NCI-H2029 (cell line): ENCODE results near the gene DDX52.
"Not testable (repeated sequence)": the region's sequence is repeated elsewhere in the genome, so short reads cannot be mapped to it uniquely, and the experiment has no call there.

ENCODE experiments used
- DNase-seq: peaks from one replicate; lab custom pipeline; 2025; lab: John Stamatoyannopoulos, UW

Gene DDX52

GRCh38 chr17:37650419-37651003, 7.3 kb upstream of the DDX52 start:
- DNase-seq, result peak; percentile 33

DNA sequence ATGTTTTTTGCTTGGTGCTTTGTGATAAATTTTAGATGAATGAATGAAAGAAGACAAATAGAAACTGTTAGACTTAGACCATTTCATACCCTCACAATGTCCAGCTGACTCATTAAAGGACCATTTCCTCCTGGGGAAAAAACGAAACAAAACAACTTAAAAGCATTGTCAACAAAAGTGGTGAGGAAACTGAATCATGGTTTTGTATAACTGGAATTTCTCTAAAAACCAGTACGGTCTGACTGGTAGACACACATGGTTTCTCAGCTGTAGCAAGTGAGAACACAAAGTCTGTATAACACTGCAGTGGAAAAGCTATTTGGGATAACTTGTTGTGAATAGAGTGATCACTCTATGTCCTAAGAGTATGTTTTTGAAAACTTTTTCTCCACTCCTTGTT, 5.3 kb upstream of the DDX52 start:
- DNase-seq, result no peak

DNA sequence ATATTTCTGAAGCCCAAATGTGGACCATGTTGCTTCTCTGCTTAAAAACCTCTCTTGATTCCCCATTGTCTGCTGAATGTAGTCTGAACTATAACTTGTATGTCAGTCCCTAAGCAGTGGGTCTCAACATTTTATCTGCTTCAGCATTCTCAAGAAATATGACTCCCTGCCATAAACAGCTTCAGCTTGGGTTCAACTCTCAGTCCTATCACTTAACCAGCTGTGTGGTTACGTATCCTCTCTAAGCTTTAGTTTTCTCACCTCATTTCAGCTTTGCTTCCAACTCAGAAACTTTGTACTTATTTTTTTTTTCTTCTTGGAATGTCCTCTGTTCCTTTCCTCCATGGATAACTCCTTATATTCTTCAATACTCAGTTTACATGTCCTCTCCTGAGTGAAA, 4.6 kb upstream of the DDX52 start:
- DNase-seq, result no peak

GRCh38 chr17:37643869-37644268, 623 bp upstream of the DDX52 start:
- DNase-seq, result no peak

DNA sequence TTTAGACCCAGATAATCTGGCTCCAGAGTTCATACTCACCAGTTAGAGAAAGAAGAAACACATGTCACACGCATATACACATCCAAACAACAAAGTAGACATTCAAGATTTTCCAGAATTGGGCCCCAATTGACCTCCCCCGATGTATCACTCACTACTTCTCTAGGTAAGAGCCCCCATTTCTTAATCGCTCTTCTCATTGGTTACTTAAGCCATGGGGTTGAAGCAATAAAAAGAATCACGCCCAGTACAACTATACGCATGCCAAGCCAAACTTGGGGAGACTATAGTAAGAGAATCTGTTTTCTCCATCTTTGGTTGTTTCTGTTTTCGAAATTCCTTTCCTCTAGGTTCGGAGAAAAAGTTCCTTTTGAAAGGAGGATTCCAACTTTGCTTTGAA, 565 bp downstream of the DDX52 start:
- no peak for DNase-seq

DNA sequence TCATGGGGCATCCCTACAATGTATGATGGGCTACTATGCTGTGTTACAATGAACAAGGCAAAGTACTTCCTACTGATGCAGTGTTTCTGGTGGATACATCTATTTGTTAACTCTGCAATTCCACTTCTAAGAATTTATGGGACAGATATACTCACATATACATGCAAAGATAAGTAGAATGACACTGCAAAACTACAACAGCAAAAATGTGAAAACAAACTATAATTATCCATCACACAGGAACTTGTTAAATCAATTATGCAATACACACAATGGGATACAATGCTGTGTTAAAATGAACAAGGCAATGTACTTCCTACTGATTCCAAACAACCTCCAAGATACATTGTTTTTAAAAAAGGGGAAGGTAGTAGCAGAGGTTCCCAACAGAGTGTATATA, 3.2 kb downstream of the DDX52 start:
- DNase-seq, result no peak

DNA sequence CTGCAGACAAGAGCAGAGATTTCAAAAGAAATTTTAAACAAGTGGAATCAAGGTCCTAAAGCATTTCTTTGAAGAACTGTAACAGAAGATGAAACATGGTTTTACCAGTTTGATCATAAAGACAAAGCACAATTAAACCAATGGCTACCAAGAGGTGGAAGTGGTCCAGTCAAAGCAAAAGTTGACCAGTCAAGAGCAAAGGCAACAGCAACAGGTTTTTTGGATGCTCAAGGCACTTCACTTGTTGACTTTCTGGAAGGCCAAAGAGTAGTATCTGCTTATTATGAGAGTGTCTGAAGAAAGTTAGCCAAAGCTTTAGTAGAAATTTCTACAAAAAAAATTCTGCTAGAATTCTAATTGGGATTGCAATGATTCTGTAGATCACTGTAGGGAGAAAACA, 5.3 kb downstream of the DDX52 start:
- no peak for DNase-seq

DNA sequence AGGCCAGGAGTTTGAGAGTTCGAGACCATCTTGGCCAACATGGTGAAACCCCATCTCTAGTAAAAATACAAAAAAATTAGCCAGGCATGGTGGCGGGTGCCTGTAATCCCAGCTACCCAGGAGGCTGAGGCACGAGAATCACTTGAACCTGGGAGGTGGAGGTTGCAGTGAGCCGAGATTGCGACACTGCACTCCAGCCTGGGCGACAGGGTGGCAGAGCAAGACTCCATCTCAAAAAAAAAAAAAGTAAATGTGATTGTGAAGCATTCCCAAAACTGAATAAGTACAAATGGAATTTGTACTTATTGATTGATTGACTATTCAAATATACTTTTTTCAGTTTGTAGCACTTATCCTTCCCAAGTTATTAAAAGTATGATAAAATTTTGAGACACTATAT, 26.8 kb downstream of the DDX52 start:
- not testable (repeated sequence) for DNase-seq

DNA sequence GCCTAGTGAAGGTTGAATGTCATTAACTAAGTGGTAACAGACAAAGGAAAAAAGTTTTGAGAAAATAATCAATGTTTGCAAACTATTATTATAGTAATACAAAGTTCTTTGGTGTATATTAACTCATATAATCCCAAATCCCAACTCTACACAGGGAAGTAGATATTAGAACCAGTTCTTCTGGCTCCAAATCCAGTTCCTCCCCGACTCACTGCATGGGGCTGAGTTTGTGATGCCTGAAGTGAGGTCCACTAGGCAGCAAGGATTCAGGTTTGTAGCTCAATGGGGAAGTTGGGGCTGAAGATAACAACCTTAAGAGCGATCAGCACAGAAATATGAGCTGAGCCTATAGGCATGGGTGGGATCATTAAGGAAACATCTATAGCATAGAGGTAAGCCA, 28.4 kb downstream of the DDX52 start:
- DNase-seq, result no peak

- DNase-seq, result no peak
Measured at GRCh38 chr17:37614391-37614790, 28.9 kb downstream of the DDX52 start.

DNA sequence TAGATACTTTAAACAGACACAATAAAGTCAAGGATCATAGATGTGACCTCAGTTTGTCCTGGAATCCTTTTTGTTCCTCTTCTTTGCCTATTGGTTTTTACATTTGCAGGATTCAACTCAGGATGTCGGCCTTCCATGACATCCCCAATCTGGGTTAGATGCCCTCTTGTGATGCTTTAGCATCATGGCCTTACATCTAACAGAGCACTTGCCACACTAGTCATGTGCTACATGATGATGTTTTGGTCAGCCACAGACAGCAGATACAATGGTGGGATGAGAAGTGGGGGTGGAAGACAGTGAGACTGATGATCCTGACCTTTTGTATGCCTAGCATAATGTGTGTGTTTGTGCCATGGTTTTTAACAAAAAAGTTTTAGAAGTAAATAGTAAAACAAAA, 32.3 kb downstream of the DDX52 start:
- DNase-seq, result no peak

DNA sequence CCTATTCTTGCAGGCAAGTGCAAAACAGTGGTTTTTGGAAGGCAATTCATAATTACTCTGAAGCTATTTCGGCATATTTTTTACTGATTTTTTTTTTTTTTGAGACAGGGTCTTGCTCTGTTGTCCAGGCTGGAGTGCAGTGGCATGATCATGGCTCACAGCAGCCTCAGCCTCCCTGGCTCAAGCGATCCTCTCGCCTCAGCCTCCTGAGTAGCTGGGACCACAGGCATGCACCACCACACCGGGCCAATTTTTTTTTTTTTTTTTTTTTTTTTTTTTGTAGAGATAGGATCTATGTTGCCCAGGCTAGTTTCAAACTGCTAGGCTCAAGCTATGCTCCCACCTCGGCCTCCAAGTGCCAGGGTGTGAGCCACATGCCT, 33.2 kb downstream of the DDX52 start:
- DNase-seq, result not testable (repeated sequence)

DNA sequence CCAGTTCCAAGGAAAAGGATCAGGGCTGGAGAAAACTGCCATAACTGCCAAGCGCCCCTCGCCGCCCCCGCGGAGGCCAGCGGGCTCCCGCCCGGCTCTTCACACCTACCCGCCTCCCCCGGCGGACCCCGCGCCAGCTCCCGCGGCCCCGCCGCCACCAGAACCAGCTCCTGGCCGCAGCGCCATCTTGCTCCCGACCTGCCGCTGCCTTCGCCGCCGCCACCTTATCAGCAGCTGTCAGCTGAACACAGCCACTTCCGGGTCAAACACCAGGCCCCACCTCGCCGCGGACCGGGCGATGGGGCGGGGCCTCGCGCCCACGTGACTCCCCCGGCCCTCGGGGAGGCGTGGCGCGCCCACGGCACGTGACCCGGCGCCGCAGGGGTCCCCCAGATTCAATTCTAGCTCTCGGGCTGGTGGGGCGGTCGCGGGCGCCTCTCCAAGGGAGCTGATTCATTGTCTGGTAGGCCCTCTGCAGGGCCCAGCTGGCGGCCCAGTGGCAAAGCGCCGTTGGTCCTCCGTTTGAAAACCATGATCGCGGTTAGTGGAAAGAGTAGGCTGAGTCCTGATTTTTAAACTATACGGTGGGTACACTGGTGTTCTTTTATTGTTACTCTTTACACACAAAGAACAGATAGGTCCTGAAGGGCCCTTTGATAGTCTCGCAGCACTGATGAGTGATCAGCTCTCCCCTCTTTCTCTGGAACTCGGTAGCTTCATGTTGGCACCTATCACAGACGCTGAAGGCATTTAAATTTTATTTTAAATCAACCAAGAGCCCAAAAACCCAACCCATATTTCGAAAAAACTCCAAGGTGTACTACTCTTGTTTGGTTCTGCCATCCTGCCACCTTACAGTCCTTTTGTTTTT, 33.8 kb downstream of the DDX52 start, which contains the start of gene SYNRG:
Gene SYNRG, minus strand, starts transcription at position 249 of the 871 bp plus-strand sequence. Its CDS starts 63 bp downstream, at position 186.
- DNase-seq, result peak; percentile 83

GRCh38 chr17:37608351-37609169, 34.7 kb downstream of the DDX52 start:
- DNase-seq, result peak; percentile 7

DNA sequence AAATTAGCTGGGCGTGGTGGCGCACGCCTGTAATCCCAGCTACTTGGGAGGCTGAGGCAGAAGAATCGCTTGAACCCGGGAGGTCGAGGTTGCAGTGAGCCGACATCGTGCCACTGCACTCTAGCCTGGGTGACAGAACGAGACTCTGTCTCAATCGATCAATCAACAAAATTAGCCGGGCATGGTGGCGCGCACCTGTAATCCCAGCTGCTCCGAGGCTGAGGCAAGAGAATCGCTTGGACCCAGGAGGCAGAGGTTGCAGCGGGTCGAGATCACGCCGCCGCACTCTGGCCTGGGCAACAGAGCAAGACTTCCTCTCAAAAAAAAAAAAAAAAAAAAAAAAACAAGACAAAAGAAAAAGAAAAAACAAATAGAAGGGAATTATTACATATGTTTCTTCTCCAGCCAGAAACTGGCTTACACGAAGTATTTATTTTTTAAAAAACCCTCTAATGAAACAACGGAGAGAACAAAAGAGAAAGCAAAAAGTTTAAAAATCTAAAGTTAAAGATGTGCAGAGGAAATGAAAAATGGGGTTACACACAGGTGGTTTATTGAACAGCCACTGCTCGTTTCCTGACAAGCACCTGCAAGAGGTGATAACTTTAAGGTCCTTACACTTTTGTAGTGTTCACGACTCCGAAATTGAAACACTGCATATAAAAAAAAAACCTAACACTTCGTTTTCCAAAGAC, 35.5 kb downstream of the DDX52 start:
- DNase-seq, result no peak

- DNase-seq, result no peak
Measured at GRCh38 chr17:37605813-37606505, 37.3 kb downstream of the DDX52 start.

- no peak for DNase-seq
Measured at GRCh38 chr17:37605081-37605480, 38.2 kb downstream of the DDX52 start.

GRCh38 chr17:37604556-37604955, 38.7 kb downstream of the DDX52 start:
- no peak for DNase-seq

DNA sequence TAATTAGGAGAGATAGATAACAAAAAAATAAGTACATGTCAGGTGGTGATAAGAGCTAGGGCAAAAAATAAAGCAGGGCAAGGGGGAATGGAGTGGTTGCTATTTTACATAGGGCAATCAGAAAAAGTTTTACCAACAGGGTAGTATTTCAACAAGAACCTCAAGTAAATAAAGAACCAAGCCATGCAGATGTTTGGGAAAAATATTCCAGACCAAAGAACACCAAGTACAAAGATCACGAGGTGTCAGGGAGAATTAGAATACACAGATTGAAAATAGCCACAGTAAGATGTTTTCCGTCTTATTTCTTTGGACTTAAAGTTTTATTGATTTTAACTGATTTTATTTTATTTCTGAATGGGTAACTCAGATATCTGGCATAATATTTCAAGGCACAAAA, 45.1 kb downstream of the DDX52 start:
- no peak for DNase-seq

DNA sequence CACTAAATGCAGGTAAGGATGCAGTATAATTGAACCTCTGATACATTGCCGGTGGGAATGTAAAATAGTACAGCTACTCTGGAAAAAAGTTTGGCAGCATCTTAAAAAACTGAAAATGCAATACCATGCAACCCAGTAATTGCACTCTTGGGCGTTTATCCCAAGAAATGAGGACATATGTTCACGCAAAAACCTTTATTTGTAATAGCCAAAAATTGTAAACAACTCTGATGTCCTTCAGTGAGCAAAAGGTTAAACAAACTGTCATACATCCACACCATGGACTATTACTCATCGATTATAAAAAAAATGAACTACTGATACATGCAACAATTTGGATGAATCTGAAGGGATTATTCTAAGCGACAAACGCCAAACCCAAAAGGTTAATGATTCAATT, 51.0 kb downstream of the DDX52 start:
- no peak for DNase-seq

DNA sequence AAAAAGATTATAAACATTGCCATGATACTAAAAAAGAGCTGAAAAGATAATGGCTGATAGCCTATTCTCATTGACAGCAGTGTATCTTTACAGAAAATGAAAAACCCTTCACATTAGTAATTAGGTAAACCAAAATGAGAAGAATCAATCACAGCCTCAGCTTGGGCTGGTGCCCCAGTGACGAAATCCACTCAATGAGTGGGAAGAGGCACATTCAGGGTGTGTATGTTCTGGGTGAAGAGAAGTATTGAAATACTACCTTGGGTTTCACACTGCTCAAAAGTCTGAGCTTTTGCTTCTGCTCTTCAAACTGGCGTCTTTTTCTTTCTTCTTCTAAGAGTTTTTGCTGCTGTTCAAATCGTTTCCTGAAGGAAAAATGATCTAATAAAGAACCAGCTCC, 58.2 kb downstream of the DDX52 start:
- DNase-seq, result no peak

DNA sequence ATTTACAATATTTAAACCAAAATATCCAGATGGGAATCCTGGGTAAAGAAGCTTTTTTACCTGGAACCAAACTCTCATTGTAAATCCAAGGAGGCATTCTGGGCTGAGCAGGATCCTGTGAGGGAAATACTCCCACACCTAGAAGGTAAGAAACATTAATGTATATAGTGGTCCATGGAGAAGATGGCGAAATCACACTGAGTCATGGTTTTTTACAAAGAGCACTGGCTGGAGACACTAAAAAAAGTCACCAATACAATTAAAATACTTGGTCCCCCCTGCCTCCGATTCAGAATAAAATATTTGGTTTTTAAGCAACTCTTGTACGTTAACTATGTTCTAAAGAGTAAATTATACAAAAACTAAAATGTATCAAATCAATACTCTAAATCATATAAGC, 67.0 kb downstream of the DDX52 start:
- DNase-seq, result no peak
